SIG-M5 (cell line): ENCODE measurements around the gene PCID2.

Experiments
- DNase-seq: peaks from one replicate; lab custom pipeline; 2025; lab: John Stamatoyannopoulos, UW

PCID2 gene

DNA sequence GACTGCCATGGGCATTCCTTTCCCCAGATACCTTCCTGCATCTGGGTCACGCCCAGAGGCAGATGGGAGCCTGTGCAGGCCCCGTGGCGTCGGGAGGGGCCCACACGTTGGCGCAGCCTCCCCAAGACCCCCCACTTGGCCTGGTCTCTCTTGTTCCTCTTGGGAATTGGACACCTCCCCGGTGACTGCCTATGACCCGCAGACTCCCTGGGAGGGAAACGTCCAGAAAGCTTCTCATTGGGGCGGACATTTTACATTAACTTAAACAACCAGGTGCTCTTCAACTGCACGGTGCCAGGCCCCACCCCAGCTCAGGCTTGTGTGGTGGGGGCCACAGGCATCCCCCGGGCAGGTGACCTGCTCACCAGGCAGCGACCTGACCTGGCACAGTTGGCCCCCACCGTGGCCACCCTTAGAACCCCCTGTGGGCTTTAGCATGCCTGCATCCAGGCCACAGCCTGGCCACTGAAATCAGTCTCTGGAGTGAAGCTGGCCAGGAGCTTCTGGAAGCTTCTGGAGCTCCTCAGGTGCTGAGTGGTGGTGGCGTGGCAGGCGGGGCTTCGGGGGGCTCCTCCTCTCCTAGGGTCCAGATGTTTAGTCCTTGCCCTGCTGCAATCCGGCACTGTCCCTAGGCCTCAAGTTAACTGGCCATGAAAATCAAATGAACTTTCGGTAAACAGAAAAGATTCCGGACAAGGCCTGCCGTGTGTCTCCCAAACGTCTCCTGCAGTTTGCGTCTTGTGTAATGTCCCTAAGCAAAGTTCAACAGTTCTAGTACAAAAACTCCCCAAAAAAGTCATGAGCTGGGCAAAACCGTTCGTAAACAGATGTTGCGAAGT lies 58.5 kb downstream of the PCID2 start:
- no peak for DNase-seq

DNA sequence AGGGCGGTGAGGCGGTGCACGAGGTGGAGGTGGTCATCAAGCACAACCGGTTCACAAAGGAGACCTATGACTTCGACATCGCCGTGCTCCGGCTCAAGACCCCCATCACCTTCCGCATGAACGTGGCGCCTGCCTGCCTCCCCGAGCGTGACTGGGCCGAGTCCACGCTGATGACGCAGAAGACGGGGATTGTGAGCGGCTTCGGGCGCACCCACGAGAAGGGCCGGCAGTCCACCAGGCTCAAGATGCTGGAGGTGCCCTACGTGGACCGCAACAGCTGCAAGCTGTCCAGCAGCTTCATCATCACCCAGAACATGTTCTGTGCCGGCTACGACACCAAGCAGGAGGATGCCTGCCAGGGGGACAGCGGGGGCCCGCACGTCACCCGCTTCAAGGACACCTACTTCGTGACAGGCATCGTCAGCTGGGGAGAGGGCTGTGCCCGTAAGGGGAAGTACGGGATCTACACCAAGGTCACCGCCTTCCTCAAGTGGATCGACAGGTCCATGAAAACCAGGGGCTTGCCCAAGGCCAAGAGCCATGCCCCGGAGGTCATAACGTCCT lies 59.4 kb downstream of the PCID2 start:
- no peak for DNase-seq

DNA sequence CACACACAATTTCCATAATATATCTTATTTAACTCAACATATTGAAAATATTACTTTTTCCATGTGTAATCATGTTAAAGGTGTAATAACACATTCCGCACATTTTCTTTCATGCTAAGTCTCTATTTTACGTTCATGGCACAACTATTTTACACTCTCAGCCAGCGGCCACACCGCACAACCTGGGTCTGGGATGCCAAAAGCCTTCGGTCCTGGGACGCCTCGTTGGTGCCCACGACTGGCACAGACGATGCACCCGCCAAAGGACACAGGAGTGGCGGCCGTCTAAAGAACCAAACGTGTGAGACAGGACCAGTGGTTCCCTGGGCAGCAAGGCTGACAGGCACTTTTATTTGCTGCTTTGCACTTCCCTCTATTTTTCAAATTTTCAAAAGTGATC lies 60.1 kb downstream of the PCID2 start:
- DNase-seq: no peak

DNA sequence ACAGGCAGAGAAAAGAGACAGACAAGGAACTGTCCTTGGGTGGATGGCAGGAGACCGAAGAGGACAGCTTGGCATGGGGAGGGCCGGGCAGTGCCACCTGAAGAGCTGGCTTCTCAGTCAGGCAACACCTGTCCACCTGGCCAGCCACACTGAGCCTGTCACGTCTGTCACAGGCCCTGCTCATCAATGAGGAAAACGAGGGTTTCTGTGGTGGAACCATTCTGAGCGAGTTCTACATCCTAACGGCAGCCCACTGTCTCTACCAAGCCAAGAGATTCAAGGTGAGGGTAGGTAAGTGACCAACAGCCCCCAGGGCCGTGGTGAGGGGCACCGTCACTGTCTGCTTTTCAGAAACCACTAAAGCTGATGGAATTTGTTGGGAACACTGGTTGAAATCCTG lies 61.3 kb downstream of the PCID2 start:
- no peak for DNase-seq

DNA sequence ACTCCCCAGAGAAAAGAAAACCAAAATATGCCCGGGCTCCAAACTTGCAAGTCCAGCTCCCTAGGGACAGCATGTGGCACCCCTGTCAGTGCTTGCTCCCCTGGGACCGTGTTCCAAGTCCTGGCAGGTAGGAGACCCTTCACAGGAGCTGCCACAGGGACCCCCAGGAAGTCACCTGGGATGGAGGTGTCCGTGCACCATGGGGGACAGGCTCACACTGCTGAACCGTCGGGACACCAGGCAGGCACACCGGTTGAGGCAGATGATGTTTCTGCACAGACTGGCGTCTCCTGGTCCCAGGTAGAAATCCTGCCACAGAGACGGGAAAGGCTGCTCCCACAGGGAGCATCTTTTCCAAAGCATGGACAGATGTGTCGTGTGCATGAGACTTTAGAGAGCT lies 61.7 kb downstream of the PCID2 start:
- no peak for DNase-seq

DNA sequence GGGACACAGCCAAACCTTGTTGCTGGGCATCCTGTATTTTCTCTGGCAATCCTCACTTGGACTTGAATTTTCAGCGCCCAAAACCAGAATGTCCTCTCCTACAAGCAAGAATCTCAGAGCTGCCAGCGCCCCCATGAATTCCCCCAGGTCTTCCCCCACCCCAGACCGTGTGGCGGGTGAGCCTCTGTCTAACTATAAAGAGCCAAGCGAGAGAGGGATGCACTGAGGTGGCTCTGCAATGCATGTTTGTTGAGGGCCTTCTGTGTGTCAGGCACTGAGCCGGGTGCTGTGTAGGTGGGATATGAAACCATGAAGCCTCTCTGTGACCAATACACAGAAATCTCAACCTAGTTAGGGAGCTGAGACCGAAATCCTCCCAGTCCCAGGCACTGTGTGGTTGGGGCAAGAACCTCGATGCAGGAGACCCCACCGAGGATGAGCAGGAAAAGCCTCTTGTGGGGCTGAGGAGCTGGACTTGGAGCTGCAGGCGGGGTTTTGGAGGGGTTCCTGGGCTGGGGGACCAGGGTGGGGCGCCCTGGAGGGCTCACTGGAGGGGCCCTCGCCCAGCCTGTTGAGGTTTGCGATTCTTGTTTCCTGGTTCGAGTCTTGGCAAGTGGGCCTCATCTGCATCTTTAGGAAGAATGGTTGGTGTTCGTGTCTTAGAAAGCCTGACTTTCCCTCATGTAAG lies 62.4 kb downstream of the PCID2 start:
- DNase-seq: no peak

DNA sequence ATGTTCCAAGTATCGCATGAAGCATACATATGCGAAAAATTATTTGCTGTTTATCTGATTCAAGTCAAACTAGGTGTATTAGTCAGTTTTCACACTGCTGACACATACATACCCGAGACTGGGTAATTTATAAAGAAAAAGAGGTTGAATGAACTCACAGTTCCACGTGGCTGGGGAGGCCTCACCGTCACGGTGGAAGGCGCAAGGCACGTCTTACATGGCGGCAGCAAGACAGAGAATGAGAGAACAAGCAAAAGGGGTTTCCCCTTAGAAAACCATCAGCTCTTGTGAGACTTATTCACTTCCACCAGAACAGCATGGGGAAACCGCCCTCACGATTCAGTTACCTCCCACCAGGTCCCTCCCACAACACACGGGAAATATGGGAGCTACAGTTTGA lies 63.0 kb downstream of the PCID2 start:
- no peak for DNase-seq

DNA sequence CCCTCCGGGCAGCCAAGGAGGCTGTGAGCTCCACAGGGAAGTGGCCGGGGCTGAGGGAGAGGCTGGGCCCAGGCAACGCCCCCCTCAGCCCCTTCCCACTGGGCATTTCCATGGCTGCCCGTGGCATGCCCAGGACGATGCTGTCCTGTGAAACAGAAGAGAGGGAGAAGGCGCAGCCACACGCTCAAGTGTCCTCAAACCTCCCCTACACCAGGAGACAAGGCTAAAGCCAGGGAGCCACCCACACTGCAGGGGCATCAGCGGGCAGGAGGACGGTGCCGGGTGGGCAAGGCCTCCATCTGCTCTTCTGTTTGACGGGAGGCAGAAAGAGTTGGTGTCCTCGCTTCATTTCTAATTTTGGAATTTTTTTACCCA lies 64.2 kb downstream of the PCID2 start:
- DNase-seq: no peak

DNA sequence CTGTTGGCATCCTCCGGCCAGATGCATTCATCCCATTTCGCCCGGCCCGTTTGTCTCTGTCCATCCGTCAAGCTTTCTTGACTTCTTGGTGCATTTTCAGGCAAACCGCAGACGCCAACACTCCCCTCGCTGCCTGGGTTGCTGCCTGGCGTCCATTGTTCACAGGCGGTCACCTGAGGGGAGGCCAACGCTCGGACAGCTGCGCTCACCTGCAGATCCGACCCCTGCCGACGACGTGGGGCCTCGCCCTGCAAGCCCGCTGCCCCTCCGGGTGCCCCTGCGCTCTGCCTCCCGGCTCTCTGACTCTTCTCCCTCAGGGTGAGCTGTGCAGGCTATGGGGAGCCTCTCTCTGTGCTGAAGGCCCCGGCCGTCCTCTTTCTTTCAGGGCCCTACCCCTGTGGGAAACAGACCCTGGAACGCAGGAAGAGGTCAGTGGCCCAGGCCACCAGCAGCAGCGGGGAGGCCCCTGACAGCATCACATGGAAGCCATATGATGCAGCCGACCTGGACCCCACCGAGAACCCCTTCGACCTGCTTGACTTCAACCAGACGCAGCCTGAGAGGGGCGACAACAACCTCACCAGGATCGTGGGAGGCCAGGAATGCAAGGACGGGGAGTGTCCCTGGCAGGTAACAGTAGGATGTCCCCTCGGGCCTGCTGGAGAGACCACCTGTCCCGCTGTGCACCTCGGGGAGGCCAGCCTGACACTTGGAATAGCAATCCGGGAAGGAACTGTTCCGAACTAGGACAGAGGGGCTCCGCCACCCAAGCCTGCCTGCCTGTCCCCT lies 64.8 kb downstream of the PCID2 start:
- DNase-seq: no peak

DNA sequence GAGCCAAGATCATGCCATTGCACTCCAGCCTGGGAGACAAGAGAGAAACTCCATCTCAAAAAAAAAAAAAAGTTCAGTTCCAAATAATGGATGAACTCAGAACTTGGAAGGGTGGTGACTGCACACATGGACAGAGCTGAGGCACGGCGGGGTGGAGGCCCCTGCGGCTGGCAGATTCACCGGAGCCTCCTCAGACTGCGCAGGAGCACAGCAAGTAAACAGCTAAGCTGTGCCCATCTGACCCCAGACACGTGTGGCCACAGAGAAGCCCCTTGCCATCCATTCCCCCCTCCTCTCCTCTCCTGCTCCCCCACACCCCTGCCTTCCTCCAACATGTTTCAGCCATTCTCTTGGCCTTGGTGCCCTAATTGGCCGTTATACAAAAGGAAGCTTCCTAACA lies 65.6 kb downstream of the PCID2 start:
- no peak for DNase-seq

DNA sequence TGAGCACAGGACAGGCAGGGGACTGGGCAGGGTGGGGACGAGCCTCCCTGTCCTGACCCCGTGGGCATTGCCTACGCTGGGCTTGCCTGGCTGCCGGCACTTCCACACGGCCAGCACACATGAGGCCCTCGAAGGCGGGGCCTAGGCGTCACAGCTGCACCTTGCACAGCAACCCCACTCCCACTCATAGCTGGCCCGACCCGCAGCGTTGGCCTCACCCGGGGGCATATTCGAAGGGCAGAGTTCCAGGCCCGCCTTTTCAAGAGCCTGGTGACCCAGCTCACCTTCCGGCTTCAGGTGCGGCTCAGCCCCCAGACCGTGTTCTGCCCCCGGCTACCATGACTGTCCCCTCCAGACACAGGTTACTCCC lies 66.9 kb downstream of the PCID2 start:
- DNase-seq: no peak

DNA sequence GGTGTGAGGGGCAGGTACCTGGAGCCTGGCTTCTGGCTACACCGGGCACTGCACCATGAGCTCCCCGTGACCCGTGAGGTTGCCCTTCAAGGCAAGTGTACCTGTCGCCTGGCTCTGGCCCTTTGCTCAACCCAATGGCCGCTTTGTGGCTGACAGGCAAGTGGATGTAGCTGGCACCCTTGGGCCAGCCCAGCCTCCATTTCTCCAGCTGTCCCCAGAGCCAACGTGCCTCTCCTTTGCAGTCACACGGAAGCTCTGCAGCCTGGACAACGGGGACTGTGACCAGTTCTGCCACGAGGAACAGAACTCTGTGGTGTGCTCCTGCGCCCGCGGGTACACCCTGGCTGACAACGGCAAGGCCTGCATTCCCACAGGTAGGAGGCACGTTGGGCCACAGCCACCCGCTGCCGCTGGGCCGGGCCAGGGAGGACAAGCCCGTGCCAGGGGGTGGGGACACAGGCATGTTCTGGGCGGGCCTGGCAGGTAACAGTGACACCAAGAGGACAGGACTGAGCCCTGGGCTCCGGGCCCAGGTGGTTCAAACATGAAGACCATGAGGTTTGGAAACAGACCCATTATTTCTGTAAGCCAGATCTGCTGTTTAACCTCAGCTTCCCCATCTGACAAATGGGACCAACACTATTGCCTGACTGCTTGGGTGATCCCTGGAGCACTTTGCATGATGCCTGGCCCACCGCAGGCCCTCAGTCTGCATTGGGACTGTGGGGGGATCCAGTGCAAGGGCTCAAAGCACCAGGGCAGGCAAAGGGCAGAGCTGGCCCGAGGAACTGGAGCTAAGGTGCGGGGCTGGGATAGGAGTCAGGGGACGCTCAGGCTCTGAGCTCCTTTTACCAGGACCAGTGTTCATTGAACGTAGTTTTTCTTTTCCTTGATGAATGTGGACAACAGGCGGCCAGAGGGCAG lies 67.5 kb downstream of the PCID2 start:
- DNase-seq: no peak

DNA sequence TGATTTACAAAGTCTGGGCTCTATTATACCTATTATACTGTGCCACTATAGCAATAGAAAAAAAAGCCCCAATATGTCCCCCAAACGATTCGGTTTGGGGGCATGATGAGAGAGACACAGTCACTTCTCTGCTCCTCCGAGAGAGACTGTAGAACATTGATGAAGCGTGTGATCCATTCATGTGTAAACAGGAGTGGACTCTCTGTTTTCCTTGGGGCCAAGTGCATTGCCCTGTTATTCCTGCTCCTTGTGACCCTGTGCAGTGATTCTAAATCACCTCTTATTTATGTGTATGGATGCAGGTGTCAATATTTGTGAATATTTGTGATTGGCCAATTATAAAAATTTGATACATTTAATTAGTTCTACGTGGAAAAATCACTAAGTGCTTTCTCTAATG lies 68.9 kb downstream of the PCID2 start:
- DNase-seq: no peak

DNA sequence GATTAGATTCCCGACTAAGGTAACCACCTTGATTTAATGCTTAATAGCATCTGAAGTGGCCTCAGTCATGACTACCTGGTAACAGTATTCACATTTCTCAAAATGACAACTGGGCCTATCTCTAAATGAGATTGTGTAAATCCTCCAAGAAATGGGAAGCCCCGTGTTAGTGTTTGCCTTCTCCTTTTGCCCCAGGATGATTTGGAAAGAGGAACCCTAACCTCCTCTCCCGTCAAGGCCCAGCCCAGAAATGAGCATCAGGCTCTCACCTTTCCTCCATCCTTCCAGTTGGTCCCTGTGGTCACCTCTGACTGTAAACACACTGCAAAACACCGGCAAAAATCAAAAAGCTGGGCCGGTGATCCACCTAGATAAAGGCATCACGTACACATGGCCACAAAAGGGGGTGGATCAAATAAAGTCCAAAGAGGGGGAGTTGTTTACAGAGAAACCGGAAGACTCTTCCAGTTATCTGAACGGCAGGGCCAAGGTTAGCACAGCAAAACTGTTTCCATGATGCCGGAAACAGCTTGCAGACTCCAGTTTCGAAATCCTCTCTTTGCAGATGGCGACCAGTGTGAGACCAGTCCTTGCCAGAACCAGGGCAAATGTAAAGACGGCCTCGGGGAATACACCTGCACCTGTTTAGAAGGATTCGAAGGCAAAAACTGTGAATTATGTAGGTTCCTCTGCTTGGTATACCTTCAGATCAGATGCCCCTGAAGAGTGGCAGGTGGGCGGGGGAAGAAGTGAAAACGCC lies 69.5 kb downstream of the PCID2 start:
- no peak for DNase-seq

DNA sequence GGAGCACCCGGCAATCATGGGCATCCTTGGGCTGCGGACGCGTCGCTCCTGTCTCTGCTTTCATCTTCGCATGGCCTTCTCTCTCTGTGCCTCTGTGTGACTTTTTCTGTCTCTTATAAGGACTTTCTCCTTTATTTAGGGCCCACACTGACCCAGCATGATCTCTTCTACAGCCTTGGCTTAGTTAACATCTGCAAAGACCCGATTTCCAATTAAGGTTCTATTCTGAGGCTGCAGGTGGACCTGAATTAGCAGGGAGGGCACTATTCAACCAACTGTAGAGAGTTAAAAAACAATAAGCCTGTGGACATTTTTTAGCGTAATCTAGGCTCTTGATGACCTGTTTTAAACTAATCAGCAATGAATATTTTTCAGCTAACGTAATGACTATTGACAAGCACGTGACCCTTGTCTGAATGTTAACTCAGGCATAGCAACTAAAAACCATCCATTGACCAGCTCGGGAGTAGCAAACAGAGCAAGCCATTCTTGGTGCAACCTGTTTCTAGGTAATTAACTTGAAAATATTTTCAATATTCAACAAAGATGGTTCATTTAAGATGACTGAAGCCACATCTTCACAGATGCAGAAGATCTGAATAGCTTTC lies 70.7 kb downstream of the PCID2 start:
- DNase-seq: no peak

DNA sequence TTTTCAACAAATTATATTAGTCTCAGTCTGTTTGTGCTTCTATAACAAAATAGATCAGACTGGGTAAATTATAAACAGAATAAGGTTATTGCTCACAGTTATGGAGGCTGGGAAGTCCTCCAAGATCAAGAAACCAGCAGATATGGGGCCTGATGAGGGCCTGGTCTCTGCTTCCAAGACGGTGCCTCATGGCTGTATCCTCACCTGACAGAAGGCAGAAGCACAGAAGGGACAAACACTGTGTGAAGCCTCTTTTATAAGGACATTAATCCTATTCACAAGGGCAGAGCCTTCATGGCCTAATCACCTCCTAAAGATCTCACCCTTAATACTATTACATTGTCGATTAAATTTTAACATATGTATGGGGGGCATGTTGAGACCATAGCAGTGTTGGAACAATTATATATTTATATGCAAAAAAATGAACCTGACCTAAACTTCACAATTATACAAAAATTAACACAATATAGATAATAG lies 73.1 kb downstream of the PCID2 start:
- no peak for DNase-seq

DNA sequence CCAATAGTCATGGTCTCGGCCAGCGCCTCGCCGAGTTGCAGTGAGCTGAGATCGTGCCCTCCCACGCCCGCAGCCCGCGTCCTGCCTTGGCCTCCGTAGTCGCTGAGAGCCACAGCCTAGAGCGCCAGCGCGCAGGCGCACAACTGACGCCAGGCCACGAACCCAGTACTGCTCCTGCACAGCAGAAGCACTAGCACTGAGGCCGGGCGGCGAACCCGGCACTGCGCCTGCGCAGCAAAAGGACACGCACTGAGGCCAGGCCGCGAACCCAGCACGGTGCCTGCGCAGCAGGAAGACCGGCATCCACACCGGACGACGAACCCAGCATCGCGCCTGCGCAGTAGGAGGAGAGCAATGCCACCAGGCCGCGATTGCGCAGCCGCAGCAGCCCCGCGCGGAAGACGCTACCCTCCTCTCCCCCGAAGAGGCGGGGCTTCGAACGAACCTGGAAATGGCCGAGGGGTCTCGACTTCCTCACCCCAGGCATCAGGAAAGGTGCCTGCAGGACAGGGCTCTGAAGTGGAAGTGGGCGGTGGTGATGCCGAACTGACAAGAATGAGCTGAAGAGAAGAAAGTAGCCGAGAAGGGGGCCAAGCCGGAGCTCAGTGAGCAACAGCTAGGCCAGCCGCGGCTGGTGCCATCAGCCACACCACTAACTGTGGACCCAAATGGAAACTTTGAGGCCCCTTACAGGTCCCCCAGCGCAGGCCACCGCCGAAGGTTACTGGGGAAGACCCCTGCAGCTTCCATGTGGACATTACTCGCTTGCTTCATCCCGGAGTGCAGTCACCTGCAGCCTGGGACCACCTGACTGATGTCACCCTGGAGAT lies 78.3 kb downstream of the PCID2 start:
- DNase-seq: no peak

DNA sequence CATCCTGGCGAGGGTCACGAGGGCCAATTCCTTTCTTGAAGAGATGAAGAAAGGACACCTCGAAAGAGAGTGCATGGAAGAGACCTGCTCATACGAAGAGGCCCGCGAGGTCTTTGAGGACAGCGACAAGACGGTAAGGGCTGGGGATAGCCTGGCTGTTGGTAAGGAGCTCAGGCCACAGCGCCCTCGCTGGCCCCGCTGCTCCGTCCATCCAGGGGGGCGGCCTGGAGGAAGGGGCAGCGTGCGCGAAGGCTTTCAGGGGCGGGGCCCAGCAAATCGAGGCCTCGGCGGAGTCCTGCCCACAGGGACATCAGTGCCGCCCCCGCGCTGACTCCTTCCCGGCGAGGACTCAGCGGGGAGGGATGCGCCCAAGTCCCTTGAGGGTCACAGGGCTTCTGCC lies 79.0 kb downstream of the PCID2 start:
- no peak for DNase-seq
